ENCODE measurements around the gene BAZ1B.
"Not testable (repeated sequence)": the region's sequence is repeated elsewhere in the genome, so short reads cannot be mapped to it uniquely, and the experiment has no call there.

Gene BAZ1B

DNA sequence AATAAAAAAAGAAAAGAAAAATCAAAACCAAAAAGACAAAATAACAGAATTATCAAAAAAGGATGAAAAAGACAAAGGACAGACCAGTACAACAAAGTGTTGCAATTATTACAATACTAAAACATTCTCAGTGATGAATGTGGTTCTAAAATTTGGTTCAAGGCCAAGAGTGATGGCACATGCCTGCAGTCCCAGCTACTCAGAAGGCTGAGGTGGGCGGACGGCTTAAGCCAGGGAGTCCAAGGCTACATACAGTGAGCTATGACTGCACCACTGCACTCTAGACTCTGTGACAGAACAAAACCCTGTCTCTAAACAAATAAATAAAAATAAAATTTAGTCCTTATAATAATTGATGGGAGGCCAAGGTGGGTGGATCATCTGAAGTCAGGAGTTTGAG, 14.5 kb downstream of the BAZ1B start:
- no peak for DNase-seq

DNA sequence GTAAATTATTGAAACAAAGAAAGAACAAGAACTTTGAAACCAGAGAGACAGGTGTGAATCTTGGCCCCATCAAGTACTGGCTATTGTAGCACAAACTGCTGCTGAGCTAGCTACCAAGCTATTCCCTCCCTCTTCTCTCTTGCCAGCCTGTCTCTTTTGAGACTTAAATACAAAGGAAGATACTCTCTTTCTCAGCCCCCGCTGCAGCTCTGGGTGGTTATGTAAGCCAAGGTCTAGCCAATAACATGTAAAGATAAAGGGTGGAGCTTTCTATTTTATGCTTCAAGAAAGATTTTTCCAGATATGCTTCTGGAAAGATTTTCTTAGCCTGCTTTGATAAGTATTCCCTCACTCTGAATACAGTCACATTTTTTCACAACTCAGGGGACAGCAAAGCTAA, 17.2 kb downstream of the BAZ1B start:
- peak in 17 of 58 donors; percentile 0 to 58 (median 15) for DNase-seq

DNA sequence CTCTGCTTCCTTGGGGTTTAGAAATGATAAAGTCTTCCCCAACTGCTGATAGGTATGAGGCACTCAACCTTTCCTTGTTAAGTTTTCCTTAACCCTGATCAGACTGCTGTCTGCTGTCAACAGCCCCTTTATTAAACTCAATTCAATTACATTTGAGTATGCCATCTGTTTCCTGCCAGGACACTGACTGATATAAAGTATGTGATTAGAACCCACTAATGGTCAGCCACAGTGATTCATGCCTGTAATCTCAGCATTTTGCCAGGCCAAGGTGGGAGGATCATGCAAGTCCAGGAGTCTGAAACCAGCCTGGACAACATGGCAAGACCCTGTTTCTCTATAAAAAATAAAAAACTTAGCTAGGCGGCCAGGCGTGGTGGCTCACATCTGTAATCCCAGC, 18.1 kb downstream of the BAZ1B start:
- no peak for DNase-seq

DNA sequence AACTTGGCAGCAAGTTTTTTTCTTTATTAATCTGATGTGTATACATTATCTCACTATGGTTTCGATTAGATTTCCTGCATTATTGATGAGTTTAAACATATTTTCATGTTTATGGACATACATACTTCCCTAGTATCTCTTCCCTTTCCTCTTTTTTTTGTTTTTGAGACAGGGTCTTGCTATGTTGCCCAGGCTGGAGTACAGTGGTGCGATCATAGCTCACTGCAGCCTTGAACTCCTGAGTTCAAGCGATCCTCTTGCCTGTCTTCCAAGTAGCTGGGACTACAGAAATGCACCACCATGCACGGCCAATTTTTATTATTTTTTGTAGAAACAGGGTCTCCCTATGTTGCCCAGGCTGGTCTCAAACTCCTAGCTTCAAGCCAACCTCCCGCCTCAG, 18.9 kb downstream of the BAZ1B start:
- DNase-seq: no peak

DNA sequence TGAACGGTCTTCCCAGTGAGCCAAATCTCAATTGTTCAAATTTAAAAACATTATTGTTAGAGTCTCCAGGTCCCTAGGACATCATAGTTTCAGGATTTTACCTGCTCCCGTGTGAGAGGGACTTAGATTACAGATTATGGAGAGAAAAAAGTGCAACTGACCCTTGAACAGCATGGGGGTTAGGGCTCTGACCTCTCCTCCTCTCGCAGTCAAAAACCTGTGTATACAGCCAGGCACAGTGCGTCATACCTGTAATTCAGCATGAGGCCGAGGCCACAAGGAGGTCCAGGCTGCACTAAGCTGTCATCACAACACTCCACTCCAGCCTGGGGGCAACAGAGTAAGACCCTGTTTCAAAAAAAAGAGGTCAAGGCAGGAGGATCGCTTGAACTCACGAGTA, 25.5 kb downstream of the BAZ1B start:
- no peak for DNase-seq

DNA sequence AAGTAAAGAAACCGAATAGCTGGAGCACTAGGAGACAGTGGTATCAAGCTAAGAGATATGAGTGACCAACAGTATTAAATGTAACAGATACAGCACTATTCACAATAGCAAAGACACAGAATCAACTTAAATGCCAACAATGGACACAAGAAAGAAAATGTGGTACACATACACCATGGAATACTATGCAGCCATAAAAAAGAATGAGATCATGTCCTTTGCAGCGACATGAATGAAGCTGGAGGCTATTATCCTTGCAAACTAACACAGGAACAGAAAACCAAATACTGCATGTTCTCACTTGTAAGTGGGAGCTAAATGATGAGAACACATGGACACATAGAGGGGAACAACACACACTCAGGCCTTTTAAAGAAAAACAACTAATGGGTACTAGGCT, 26.6 kb downstream of the BAZ1B start:
- not testable (repeated sequence) for DNase-seq

DNA sequence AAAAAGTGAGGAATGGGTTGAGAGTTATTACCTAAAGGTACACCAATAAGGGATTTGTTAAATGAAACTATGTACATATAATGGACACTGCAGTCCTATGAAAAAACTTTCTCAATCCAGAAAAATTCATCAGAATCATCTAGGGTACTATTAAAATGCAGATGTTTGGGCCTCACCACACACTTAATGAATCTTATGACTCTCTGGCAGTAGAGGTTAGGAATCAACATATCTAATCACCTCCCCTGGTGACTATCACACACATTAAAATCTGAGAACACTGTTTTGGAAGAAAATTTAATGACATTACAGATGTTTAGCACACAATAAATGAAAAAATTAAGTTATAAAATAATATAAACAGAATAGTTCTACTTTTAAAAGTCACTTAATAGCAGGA, 32.1 kb downstream of the BAZ1B start:
- no peak for DNase-seq

DNA sequence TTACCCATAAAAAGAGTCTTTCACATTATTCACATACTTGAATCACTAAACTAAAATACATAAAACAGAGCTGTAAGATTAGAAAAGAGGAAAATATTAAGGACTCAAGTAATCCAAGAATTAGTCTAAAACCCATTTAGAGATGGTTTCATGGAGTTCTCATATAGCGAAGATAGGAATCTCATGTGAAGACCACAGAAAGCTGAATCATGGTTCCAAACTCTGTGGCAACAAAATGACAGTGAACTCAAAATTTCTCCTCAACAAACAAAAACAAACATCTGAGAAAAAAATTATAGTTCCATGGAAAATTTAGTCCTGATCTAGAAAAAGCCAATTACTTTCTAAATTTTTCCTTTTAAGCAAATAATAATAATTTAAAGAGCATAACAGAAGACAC, 34.6 kb downstream of the BAZ1B start:
- no peak for DNase-seq

DNA sequence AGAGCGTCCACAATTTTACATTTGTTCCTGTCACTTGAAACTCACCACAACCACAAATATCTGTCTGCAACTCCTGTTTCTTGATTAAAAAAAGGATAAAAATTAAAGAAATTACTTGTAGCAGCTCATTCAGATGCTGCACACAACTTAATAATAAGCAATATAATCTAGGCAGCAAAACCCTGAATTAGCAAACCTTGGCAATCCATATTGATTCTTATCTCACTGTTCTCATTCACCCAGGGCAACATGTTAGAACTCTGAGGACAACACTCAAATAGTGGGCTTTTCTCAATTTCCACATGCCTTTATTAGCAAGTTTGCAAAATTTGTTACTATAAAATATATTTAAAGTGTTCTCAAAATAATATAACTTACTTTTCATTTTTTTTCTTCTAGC, 38.9 kb downstream of the BAZ1B start:
- no peak for DNase-seq

DNA sequence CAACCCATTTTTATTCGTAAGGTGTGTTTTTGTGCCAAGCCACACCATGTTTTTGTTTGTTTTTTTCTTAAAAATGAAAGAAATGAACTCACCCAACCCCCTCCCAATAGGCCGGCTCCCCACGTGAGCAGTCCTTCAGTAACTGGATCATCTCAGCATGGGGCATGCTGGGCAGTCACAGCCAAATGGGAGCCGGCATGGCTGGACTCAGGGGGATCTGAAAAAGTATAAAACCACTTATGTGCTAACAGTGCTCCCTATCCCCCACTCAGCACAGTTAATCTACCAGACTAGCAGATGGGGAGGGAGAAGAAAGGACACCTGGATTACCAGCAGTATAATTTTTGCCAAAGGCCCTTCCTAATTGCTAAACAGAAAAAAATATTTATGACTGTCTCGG, 39.3 kb downstream of the BAZ1B start:
- DNase-seq: peak in 4 of 58 donors; percentile 4 to 14 (median 8)

DNA sequence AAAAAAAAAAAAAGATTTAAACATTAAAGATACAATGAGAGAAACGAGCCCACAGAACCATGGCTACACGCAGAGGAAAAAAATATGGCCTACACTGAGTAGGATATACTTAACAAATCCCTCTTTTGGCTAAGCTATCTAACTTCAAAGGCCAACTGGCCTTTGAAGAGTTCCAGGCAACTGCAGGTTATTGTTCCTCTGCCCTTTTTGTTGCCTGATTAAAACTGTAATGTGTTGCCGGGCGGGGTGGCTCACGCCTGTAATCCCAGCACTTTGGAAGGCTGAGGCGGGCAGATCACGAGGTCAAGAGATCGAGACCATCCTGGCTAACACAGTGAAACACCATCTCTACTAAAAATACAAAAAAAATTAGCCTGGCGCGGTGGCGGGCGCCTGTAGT, 40.6 kb downstream of the BAZ1B start:
- DNase-seq: not testable (repeated sequence)

DNA sequence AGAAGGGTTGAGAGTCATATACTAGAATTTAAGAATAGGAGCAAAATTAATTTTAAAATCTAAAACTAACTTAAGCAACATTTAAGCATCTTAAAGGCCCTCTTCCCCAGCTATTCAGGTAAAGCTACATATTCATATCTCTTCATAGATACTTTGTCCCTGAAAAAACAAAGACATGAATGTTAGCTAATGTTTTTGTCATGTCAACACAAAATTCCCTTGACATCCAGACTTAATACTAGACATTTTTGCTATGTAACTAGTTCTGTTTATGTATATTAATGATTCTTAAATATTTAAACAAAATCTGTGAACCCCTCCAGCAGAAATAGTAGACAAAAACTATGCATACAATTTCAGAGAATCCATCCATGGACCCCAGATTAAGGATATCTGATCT, 43.5 kb downstream of the BAZ1B start:
- no peak for DNase-seq

DNA sequence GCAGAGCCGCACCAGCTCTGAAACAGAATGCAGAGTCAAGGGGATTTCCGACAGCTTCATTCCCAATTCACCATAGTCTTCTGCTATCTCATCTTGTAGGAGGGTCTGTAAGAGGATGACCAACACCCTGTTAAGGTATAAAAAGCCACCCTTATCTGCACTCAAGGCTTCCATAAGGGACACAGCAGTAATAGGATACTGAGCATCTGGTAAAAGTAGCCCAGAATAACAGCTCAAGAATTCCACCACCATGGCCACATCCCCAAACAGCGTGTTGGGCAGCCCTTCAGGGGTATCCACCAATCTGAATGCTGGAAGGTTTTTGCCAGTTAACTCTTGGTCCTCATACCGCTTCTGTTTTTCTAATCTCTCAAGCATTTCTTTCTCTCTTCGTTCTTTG, 44.7 kb downstream of the BAZ1B start:
- no peak for DNase-seq

DNA sequence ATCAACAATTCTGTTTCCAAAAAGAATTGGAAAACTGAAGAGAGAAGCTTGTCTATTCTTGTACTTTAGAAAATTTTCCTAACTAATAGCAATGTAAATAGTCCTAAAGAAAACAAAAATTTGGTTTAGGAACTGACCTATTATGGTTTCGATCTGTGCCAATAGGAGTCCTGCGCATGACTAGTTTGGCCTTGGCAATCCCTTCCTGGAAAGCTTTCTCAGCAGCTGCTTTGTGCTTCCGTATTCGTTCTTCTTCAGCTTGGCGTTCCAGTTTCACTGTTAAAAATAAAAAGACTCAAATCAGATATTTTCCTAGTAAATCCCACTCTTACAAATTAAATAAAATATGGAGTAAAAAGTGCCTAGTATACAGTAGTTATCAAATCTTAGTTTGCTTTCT, 51.9 kb downstream of the BAZ1B start:
- DNase-seq: peak in 4 of 58 donors; percentile 3 to 11 (median 8)

DNA sequence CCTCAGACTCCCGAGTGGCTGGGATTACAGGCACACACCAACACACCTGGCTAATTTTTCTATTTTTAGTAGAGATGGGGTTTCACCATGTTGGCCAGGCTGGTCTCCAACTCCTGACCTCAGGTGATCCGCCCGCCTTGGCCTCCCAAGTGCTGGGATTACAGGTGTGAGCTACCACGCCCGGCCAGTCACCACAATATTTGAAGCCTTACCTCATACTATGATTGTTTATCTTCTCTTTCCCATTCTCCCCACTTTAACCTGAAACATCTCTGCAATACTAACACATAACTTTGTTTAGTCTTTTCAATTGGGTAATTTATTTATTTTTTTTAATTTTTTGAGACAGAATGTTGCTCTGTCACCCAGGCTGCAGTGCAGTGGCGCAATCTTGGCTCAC, 55.0 kb downstream of the BAZ1B start:
- not testable (repeated sequence) for DNase-seq

DNA sequence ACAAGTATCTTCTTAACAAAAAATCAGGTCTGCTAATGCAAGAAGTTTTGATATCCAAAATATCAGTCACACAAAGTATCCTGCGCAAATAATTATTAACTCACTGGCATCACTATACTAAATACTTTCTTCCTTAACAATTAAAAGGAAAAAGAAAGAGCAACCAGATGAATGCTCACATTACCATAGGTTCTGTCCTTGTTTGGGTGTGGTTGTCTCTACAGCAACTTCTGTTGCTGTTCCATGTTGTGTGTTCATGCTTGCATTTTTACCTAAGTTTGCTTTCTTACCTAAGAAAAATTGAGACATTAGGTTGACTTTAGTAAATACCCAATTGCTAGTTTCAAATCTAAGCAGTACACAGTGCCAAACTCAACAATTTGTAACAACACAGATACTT, 56.0 kb downstream of the BAZ1B start:
- no peak for DNase-seq

DNA sequence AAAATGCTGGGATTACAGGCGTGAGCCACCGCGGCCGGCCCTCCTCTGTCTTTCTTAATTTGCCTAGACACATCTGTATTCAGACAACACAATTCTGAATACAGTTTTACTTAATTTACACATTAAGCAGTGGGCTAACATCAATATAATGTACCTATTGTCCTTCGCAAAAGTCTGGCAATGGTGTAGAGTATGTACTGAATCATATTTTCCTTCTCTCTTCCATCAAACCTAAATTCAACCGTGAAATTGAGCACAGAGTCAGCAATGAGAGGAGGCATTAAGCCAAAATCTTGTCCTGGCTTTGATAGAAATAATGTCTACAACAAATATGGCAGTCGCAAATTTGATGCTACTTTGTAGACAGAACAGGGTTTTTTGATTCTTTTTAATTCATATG, 58.1 kb downstream of the BAZ1B start:
- DNase-seq: no peak

DNA sequence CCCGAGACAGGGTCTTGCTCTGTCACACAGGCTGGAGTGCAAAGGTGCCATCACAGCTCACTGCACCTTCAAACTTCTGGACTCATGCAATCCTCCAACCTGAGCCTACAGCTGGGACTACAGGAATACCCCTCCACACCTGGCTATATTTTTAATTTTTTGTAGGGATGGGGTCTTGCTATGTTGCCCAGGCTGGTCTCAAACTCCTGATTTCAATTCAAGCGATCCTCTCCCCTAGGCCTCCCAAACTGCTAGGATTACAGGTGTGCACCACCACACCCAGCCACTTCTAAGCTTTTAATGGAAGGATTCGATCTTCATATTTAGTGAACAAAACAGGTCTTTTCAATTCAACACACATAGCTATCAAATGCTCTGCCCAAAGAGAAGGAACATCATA, 58.8 kb downstream of the BAZ1B start:
- DNase-seq: no peak

DNA sequence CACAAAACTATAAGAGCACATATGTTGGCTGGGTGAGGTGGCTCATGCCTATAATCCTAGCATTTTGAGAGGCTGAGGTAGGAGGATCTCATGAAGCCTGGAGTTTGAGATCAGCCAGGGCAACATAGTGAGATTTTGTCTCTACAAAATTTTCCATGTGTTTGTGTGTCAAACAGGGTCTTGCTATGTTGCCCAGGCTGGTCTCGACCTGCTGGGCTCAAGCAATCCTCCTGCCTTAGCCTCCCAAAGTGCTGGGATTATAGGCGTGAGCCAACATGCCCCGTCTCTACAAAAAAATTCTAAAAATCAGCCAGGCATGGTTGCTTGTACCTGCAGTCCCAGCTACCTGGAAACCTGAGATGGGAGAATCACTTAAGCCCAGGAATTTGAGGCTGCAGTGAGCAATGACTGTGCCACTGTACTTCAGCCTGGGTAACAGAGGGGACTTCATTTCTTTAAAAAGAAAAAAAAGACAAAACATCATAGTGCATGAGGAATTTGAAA, 60.3 kb downstream of the BAZ1B start:
- DNase-seq: no peak

DNA sequence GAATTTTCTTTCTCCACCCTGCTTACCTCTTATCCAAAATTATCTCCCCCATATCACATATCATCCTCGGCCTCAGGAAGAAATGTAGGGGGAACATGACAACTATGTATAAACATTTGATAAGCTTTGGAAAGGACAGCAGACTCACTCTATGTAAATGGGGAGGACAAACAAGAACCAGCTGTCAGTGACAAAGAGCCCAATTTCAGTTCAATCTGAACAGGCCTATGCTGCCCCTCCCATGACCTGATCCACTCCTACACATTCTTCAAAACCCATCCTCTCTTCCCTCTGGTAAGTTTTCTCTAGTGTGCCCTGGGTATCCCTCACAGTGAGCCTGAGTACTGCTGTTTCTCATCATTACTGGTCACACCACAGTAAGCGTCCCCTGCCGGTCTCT, 67.7 kb downstream of the BAZ1B start:
- DNase-seq: no peak

DNA sequence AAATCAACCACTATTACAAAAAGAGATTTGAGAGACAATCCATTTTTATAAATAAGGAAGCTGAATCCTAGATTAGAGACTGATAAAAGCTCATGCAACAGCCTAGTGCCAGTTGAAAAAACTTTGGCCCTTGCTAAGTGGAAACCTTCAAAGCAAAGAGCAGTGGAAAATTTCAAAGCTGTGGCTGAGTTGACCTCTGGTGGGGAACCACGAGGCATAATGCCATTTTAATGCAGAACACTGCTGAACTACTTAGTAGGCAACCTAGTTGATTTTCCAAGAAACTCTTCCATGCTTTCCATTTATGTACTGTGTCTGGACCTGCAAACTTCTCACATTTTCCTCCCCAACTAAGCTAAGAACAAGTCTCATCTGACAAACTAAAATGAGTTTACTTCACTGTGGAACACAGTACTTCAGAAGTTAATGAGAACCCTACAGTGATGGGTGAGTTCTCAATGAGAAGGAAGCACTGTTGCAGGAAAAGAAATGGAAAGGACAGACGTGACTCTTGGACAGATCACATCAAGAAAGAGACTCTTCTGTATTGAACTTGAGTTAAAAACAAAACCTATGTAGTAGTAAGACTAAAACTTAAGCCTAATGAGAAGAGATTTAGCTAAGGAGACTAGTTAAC, 69.0 kb downstream of the BAZ1B start:
- DNase-seq: peak in 1 of 58 donors; percentile 37

DNA sequence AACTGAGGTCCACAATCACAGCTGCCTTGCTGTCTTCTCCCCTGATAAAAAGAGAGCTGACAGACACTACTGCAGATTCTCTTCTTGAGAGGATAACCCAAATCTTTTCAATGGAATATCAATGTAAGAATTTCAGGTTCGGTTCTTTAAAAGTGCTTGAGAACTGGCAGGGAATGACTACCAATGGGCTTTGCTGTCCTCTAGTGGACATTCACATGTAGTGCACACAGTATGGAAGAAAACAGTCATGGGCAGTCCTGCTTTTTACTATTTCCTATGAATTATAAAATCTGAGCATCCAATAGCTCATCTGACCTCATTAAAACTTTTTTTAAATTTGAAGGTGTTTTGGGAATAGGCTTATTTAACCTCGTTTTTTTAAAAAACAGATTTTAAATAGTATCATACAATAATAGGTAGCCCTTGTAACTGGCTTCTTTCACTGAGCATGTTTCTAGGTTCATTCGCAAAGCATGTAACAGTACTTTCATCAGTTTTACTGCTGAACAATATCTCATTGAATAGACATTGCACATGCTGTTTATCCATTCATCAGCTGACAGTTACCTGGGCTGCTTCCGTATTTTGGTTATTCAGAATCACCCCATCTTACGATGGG, 70.2 kb downstream of the BAZ1B start:
- DNase-seq: peak in 9 of 58 donors; percentile 4 to 47 (median 16)

DNA sequence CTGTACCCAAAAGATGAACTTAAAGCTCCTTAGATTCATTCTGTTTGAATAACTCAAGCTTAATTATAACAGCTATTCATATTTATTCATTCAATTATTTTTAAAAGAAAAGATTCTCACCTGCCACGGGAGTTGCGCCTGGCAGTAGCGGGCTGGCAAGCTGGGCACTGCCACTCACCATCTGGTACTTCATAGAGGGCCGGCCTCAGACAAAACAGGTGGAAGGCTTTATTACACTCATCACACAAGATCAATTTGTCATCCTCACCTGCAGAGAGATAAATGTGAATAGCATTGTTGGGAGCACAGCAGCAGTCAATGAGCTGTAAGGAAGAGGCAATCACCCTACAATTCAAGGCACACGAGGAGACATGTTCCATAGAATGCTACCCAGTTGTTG, 72.7 kb downstream of the BAZ1B start:
- DNase-seq: no peak

All from anterior cingulate cortex (tissue), 58 donors.